ENCODE results near the gene KIF19.

Gene KIF19

GRCh38 chr17:74342224-74342623 is 16.2 kb downstream of the KIF19 start:
- peak; percentile 45 for DNase-seq

- no peak for DNase-seq
Observed at GRCh38 chr17:74343121-74343520, 17.1 kb downstream of the KIF19 start.

- peak; percentile 68 for DNase-seq
Observed at GRCh38 chr17:74343526-74344284, 17.7 kb downstream of the KIF19 start.

- no peak for DNase-seq
Observed at GRCh38 chr17:74344658-74345057, 18.6 kb downstream of the KIF19 start.

GRCh38 chr17:74345433-74346241 is 19.6 kb downstream of the KIF19 start:
- DNase-seq: no peak

GRCh38 chr17:74347646-74348045 is 21.6 kb downstream of the KIF19 start:
- DNase-seq: no peak

GRCh38 chr17:74349120-74349519 is 23.1 kb downstream of the KIF19 start:
- no peak for DNase-seq

GRCh38 chr17:74350486-74350885 is 24.5 kb downstream of the KIF19 start:
- no peak for DNase-seq

- no peak for DNase-seq
Observed at GRCh38 chr17:74351552-74352210, 25.7 kb downstream of the KIF19 start.

- DNase-seq: peak; percentile 48
Observed at GRCh38 chr17:74353446-74354060, 27.5 kb downstream of the KIF19 start.

- no peak for DNase-seq
Observed at GRCh38 chr17:74354123-74354522, 28.1 kb downstream of the KIF19 start.

- DNase-seq: no peak
Observed at GRCh38 chr17:74354561-74354960, 28.5 kb downstream of the KIF19 start.

GRCh38 chr17:74355065-74355464 is 29.0 kb downstream of the KIF19 start:
- DNase-seq: no peak

GRCh38 chr17:74356646-74357465 is 30.8 kb downstream of the KIF19 start:
- no peak for DNase-seq

GRCh38 chr17:74357466-74357809 is 31.4 kb downstream of the KIF19 start:
- no peak for DNase-seq

- DNase-seq: peak; percentile 55
Observed at GRCh38 chr17:74358697-74359096, 32.7 kb downstream of the KIF19 start.

- no peak for DNase-seq
Observed at GRCh38 chr17:74359916-74360315, 33.9 kb downstream of the KIF19 start.

- no peak for DNase-seq
Observed at GRCh38 chr17:74360899-74361229, 34.8 kb downstream of the KIF19 start.

- DNase-seq: peak; percentile 92
Observed at GRCh38 chr17:74361230-74362068, 35.4 kb downstream of the KIF19 start, which contains the start of gene BTBD17. Gene BTBD17 (minus strand): TSS chr17:74361868. CDS start chr17:74361819, 49 bp downstream.

GRCh38 chr17:74362069-74362405 is 36.0 kb downstream of the KIF19 start:
- DNase-seq: no peak

GRCh38 chr17:74362810-74363498 is 36.9 kb downstream of the KIF19 start:
- no peak for DNase-seq
